ENCODE results near the gene CDK14.

CDK14 gene

DNA sequence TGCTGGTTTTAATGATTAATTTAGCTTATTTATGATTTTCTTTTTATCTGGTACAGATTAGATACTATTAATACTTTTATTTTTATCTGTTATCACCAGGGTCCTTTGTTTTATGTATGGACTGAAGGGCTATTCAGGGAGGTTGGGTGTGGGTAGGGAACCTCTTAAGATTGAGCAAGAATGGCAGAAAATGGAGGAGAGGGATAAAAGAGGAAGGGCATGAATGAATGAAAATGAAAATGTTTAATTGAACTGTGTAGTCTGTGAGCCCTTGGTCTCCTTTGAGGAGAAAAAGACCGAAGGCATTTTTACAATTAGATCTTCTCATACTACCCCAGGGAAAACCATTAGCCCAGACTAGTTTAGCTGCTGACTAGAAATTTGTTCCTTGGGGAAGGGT lies 93.1 kb downstream of the CDK14 start:
- no peak for DNase-seq

- no peak for DNase-seq
Measured at GRCh38 chr7:90690159-90690858, 94.2 kb downstream of the CDK14 start.

DNA sequence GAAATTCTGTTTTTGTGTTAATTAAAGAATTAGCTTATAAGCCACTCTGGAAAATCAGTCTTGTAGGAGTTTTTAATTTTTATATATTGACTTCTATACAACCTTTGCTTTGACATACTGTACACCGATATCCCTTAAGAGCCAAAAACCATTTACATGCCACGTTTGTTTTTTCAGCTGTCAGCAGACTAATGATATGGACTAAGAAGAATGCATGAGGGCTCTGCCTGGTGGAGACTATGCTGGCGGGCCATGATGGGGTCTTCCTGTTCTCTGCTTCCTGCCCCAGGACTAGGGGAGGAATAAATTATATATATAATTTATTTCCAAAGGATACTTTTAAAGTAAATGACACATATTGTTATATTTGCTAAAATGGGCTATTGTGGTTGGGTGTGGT lies 96.3 kb downstream of the CDK14 start:
- DNase-seq = no peak

DNA sequence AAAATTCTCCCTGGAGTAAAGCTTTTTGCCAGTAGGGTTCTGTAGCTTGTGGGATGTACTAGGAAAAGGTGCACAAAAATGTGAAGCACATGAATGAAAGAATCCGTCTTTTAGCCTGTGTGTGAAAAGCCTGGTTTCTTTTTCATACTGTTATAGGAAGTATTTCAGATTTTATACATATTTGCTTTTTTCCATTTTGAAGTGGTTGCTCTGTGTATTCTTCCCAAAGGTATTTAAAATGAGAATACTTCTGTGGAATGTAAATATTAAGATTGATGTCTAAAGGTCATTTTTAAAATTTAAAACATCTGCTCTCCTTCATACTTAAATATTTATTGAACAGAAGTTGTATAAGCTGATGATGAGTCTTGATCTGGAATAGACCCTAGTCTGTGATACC lies 96.8 kb downstream of the CDK14 start:
- no peak for DNase-seq

- DNase-seq = no peak
Measured at GRCh38 chr7:90693939-90694338, 97.8 kb downstream of the CDK14 start.

GRCh38 chr7:90698616-90699015 lies 102.5 kb downstream of the CDK14 start:
- DNase-seq = no peak

GRCh38 chr7:90701021-90701420 lies 104.9 kb downstream of the CDK14 start:
- DNase-seq = no peak

GRCh38 chr7:90701771-90702170 lies 105.7 kb downstream of the CDK14 start:
- DNase-seq = no peak

GRCh38 chr7:90705391-90706071 lies 109.4 kb downstream of the CDK14 start:
- no peak for DNase-seq

DNA sequence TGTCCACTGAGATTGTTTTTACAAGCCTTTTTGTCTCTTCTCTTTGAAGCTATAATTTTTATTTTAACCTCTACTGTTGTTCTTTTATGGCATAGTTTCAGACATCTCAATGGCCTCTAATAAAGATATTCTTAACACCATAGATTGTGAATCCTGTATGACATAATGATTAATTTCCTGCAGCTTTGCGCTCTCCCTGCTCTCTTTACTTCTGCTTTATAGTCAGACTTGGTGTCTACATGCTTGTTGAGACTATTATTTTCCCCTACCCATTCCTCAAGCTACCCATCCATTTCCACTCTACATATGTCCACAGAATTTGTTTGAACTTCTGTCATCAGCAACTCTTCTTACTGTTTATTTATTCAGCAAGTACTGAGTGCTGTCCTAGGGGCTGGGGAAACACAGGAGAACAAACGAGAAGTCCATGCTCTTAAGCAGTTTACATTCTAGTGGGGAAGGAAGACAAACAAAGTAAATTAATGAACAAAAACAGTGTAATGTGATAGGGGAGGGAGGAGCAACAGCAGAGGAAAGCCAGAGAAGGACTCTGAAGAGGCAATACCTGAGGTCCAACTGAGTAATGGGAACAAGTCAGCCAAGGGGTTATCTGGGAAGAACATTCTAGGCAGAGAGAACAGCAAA lies 110.1 kb downstream of the CDK14 start:
- no peak for DNase-seq

GRCh38 chr7:90708841-90709317 lies 112.8 kb downstream of the CDK14 start:
- DNase-seq = peak; percentile 9 to 39

DNA sequence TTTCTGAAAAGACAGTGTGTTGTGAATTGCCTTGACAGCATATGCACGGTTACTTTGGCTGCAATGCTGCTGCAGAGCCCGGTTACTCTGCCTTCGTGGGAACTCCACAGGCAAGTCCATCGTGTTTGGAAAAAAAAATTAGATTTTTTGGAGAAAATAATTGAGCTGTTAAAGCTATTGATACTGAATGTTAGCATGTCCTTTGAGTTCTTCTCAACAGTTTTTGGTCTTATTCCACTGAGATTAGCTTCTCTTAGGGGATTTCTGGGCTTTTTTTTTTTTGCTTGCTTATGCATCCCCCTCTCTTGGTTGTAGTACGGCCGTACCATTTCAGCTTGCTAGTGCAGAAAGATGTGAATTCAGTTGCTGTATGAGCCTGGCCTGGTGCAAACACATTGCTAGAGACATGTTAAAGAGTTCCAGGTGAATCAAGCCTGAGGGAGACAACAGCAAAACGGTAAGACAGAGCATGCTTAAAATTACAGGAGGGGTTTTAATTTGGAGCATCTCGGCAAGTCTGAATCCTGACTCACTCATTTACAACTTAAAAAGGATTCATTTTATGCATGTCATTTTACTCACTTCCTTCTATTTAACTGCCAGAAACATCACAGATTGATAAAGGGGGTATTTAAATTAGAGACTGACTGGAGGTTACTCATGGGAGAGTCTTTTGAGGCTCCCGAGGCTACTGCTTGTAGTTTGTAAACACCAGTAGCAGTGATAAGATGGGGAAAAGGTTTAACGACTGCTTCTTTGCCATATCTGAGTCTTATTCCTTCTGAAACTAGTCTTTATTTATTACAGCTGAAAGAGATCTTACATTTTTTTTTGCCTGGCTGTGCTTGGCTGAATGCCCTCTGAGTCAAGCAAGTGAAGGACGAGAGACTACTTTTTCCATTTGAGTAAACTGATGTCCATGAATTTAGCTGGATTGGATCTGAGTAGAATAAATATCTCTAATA lies 113.7 kb downstream of the CDK14 start:
- DNase-seq = no peak

DNA sequence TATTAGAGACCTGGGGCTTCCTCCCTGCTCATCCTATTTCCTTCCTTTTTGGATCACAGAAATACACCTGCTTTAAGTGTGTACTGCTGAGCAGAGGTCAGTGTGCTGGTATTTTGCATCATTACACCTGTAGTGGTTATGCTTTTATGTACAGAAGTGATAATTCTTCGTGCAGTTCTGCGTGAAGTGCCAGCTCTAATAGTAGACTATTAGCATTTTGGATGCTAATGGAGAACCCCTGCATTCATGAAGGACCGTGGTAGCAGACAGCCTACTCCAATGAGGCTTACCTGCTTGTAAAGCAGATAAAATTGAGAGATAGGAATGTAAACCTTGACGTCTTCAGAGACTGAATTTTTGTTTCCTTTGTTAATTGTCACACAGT lies 114.3 kb downstream of the CDK14 start:
- no peak for DNase-seq

GRCh38 chr7:90713628-90714027 lies 117.5 kb downstream of the CDK14 start:
- no peak for DNase-seq

GRCh38 chr7:90715067-90715466 lies 118.9 kb downstream of the CDK14 start:
- DNase-seq = no peak

GRCh38 chr7:90717296-90718060 lies 121.4 kb downstream of the CDK14 start:
- no peak for DNase-seq

GRCh38 chr7:90719155-90719554 lies 123.0 kb downstream of the CDK14 start:
- no peak for DNase-seq

- no peak for DNase-seq
Measured at GRCh38 chr7:90720984-90721760, 125.1 kb downstream of the CDK14 start.

DNA sequence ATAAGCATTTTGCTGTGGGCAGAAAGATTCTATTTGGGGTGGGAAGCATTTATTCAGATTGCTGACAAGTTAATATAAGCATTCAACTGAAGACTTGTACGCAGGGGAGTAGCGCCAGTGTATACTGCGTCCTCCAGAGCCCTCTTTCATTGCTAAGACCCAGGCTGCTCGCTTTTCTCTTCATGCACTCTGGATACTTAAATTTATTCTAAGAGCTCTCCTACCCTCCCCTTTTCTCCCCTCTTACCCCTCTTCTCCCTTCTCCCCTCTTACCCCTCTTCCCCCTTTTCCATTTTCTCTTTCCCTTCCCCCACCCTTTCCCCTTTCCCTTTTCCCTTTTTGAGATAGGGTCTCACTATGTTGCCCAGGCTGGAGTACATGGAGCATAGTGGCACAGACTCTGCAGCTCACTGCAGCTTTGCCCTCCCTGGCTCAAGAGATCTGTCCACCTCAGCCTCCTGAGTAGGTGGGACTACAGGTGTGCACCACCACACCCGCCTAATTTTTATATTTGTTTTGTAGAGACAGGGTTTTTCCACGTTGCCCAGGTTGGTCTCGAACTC lies 125.8 kb downstream of the CDK14 start:
- DNase-seq = no peak

GRCh38 chr7:90723233-90723632 lies 127.1 kb downstream of the CDK14 start:
- no peak for DNase-seq

- no peak for DNase-seq
Measured at GRCh38 chr7:90723866-90724265, 127.7 kb downstream of the CDK14 start.

Data from CD4-positive, alpha-beta T cell treated with Interferon alpha-2 for 1 hour (primary cell).